IPS-NIHi11 (cell line): Measurements from ENCODE around the gene PKHD1.

ENCODE experiments used
- DNase-seq: peaks from one replicate; pipeline ENCODE4 v3.0.0; 2012; ENCODE audit warnings: mixed read lengths, low spot score

Gene PKHD1

DNA sequence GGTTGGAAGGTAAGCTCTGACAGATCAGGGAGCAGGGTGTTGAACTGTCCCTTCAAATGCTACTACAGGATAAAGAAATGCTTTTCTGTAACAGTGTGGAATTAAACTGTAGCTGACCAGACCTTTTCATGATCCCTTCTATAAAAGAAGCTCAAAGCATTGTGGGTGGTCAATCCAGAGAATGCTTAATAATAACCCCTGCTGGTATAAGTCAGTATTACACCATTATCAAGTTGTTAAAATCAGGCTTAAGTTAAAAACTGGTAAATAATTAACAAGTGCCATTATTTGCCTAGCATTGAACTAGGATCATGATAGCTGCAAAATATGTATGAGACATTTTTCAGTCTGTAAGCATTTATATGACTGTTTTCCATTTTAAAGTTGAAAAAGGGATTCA lies 468.9 kb downstream of the PKHD1 start:
- peak; percentile 16 for DNase-seq

DNA sequence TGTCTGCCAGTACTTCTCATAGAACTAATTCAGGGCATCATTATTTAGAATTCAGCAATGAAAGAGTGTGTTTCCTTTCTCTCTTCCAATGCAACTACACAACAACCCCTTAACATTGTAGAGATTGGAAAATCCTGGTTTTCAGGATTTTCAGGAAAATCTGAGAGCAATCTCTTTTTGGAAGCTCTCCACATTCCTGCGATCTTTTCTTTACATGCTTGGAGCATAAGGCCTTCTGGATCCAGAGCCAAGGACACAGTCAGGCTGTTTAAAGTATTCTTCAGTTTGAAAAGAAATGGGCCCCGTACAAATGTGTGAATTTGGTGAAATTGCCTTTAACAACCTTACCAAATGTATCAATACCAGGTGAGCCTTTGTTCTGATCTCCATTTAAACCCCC lies 469.7 kb downstream of the PKHD1 start:
- DNase-seq = no peak

DNA sequence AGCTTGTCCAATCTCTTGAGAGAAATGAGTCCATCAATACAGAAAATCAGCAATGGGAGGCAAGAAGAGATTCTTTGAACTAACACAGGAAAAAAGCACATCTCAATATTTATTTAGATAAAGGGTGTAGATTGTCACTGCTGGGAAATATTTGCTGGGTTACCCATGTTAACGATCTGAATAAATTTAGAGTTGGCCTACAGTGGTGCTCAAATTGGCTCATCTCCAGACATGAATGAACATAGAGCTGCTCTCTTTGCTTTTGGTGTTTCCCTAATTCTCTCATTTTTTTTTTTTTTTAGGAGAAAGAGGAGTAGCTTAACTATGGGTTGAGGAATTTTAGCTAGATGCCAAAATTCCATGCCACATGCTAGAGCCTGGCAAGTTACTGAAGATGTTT lies 471.2 kb downstream of the PKHD1 start:
- DNase-seq = no peak

DNA sequence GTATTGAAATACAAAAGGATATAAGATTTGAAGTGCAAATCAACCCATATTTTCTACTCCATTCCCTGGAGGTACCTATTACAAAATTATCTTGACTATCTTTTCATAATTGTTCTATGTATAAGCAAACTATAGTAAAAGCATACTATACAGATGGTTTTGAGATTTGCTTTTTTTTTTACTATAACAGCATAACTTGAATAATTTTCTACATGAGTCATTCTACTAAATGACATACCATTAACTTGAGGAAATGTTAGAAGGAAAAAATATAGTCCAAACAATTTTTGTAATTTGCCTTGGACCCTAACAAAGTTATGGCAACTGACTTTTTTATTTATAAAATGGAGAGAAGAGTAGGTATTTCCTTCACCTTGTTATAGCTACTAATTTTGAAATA lies 472.7 kb downstream of the PKHD1 start:
- DNase-seq = no peak

DNA sequence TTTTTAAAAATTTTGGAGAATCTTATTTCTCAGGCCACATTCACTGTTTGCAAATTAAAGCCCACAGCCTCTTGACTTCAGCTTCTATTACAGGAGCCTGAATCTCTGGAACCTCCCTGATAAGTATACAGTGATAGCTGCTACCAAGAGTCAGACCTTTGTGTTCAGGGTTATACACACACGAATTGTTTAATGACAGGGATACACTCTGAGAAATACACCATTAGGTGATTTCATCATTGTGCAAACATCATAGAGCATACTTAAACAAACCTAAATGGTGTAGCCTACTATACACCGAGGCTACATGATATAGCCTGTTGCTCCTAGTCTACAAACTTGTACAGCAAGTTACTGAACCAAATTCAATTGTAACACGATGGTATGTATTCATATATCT lies 473.9 kb downstream of the PKHD1 start:
- no peak for DNase-seq

DNA sequence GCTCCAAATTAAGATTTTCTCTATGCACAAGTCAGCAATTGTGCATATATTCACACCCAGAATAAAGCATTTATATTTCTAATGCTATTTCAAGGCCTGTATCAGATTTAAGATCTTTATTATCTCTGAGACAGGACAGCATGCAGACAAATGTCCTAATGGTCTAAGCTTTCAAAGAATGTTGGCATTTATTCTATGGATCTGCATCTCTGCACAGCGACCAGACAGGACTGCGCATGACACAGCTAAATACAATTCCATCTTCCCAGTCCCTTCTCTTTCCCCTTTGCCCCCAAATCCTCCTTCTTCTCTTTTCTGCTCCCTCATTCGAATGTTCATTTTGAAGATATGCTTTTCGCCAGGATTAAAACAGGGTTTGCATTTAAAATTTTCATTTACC lies 478.5 kb downstream of the PKHD1 start:
- DNase-seq = no peak

DNA sequence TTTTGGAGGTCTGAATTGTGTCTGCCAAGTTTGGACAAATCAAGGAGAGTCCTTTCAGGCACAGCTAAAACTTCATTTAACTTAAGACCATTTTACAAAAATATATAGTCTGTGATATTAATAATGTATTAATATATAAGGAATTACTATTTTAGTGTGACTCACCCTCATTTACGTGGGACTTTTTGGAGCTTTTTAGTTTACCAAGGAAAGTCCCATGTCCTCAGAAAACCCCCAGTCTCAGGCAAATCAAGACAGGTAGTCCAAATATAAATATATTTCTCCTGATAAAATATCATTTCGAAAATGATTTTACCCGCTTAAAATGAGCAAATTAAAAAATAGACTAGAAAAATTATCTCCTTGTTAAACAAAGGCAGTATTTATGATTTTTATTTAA lies 479.0 kb downstream of the PKHD1 start:
- no peak for DNase-seq

DNA sequence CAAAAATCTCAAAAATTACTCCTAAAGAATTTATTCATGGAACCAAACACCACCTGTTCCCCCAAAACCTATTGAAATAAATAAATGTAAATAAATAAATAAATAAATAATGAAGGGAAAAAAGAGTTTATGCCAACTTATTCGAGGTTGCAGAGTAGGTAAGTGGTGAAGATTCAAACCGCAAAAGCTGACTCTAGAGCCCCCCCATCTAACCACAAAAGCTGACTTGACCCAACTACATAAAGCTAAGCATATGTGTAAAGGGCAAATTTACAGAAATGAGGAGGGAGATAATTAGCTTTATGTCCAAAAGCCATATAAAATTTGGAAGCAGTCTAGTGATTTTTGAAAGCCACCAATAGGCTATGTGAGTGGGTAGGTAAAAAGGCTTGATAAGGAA lies 486.9 kb downstream of the PKHD1 start:
- no peak for DNase-seq

DNA sequence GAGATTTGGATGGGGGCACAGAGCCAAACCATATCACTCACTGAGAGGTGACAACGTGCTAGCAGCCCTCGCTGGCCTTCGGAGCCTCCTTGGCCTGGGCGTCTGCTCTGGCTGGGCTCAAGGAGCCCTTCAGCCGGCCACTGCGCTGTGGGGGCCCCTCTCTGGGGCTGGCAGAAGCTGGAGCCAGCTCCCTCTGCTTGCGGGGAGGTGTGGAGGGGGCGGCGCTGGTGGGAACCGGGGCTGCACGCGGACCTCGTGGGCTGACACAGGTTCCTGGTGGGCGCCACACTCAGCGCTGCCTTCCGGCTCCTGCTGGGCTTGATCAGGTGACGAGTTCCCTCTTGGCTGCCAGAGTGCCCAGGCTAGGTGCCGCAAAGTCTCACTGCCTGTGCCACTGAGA lies 489.2 kb downstream of the PKHD1 start:
- DNase-seq = no peak

DNA sequence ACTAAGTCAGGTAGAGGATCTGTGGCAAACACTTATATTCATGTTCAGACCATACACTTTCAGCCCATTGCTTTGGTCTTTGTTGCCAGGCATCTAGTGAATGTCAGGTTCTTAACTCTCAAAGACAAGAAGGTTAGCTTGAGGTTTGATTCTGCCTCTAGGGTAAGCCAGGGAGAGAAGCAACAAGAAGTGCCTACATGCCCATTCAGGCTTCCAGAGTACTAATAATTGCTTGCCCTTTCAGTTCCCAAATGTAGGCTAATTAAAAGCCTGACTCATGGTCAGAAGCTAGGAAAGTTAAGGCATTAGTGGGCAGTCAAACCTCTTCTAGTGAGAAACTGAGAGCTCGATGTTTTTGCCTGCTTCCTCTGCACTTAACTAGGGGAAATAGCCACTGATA lies 492.4 kb downstream of the PKHD1 start:
- no peak for DNase-seq

DNA sequence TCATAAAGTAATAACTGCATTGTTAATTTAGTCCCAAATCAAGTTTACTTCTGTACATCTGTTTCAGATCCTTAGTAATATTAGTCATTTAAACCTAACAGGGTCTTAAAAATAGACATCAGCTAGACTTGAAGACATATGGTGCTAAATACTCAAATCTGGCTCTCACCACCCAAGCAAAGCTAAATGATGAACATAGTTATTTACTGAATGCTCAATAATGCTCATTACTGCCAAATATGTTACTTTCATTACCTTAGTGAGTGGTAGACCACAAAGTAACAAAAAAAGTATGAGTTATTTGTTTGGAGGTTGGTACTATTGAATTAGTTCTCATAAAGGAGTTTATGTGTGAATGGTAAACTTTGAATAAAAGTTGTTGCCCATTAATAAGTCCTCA lies 502.1 kb downstream of the PKHD1 start:
- DNase-seq = no peak

DNA sequence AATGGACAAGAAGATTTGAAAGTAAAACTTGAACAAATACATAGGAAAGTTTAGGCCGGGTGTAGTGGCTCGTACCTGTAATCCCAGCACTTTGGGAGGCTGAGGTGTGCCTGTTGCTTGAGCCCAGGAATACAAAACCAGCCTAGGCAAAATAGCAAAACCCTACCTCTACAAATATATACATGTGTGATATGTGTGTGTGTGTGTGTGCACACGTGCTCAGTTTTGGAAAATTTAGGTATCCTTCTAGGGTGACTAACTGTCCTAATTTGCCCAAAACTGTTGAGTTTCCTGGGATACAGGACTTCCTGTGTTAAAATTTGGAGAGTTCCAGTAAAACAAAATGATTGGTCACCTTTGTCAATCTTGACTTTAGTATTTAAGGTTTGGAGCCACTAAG lies 503.2 kb downstream of the PKHD1 start:
- no peak for DNase-seq

DNA sequence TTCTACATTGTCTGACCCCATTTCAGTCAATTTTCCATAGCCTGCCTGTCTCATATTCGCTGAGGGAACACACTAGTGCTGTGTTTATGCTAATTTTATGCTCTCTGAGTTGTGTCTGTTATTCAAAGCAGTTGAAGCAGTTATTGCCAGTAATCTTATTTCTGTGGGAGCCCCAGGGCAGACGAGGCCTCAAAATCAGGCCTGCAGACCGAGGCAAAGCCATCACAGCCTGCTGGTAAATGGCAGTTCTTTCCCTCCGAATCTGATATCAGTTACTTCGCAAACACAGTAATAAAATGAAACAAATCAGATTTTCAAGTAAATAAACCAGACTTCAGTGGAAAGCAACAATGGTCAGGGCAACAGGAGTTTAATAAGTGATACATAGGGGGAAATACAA lies 508.4 kb downstream of the PKHD1 start:
- no peak for DNase-seq

DNA sequence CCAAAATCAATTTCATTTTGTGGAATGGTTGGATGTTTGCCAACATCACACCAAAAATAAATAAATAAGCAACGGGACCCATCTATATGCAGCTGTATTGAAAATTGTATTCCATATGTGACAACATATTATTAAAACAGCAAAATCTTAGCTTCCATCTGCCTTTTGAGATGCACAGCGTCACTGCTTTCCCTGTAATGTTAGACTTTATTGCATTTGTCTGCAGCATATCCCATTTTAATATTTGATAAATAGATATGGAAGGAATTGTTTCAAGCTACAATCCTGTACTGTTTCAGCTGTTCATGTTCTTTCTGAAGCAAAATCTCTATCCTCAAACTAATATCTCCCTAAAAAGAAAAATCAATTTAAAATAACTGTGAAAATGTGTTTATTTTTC lies 509.1 kb downstream of the PKHD1 start:
- DNase-seq = no peak

DNA sequence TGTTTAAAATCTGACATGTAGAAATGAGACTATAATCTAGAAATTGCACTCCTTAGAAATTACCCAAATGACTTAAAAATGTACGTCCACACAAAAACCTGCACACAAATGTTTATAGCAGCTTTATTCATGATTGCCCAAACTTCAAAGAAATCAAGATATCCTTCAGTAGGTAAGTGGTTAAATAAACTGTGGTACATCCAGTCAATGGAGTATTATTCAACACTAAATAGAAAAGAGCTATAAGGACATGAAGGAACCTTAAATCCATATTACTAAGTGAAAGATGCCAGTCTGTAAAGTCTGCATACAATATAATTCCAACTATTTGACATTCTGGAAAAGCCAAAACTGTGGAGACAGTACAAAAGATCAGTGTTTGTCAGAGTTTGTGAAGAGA lies 513.4 kb downstream of the PKHD1 start:
- no peak for DNase-seq

DNA sequence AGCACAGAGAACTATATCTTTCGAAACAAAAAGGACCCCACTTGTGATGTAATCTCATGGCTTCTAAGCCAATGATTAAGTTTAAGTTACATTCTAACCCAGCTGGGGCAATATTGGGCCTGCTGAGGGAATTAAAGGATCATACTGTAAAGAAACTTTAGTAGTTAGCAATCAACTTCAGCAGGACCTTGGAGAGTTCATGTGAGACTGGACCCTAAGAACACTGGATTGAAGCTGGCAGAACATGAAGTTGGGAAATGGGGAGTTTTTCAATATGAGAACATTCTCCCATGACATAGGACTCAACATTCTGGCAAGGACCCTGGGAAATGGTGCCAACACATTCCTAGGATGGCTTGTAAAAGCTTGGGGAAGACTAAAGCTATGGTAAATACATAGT lies 516.2 kb downstream of the PKHD1 start:
- DNase-seq = no peak

DNA sequence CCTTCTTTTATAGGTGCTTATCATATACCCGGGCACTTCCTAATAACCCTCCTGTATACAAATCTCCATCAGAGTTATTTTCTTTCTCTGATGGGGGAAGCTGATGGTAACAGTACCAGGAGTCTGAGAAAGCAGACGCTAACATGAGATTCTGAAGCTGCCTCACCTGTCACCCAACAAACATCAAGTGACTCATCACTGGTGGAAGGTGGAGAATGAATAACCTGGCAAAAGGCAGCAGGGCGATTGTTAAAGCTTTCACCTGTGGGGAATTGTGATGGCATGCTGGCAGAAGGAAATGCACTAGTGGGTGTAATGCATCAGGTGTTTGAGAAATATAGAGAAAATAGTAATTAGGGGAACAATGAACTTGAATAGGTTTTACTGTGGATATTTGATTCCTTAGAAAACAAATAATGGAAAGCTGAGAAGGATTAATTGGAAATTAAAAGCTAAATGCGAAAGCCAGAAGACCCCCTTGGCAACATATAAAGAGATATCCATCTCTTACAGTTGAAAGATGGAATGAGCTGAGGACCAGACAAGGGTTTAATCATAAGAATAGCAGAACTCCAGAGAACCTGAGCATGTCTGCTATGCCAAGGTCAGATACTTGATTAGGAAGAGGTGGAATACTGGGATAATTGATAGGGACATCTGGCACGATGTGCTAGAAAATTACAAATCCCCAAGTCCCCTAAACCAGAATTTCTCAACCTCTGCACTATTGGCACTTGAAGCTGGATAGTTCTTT lies 517.1 kb downstream of the PKHD1 start:
- DNase-seq = no peak

DNA sequence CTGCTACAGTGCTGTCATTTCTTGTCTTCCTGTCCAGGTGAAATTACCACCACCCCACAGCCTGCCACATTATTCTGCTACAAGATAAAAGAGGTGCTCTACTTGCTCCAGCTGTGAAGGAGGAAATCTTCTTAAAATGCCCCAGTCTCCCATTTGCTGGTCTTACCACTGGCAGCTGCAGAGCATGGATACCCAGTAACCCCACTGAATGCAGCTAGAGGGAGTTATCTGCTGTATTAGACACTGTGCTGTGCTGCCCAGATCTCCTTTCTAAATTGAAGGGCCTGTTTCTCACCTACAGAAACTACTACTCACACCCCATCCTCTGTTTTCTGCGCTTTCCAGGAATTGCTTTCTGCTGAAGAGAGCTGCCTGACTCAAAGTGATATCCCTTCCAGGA lies 517.8 kb downstream of the PKHD1 start:
- DNase-seq = peak; percentile 18

DNA sequence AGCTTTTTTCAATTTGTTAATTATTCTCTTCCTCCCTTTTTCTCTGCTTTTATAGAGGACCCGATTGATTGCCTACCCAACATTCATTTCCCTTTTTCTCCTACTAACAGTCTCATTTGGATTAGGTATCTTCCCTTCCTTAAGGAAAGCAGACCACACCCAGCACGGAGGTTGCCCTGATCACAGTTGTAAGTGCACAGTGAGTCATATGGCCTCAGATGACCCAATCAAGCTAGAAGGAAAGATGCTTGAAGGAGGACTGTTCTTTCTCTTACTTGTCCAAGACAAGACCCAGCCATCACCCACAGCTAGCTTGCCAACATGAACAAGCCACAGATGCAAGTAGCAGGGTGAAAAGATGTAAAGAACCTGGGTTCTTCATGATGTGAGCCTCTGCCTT lies 518.6 kb downstream of the PKHD1 start:
- DNase-seq = no peak

DNA sequence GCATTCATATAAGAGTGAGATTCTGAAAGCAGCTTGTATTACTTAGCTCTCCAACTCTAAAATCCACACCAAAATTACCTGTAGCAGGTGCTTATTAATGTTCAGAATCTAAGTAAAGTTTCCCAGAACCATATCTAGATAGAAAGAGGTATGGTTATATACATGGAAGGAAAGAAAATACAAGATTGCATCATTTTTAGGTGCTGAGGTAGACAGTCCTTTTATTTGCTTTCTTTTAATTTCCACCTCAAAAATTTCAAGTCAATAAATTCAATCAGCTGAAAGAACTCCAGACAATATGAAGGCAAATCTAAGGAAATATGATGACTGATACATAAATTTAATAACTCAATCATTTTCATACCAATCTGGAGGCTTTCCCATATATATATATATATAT lies 521.9 kb downstream of the PKHD1 start:
- no peak for DNase-seq
